PFSK-1 (cell line): ENCODE results near the gene TATDN2.

ENCODE experiments used
- FOXP2 ChIP-seq: optimal IDR thresholded peaks from 2 replicates; pipeline ENCODE3; 2011; ENCODE audit warnings: borderline replicate concordance, control low read depth, inconsistent platforms; ENCODE audit not compliant: insufficient read depth; ENCODE audit errors: extremely low read length, extremely low read depth
- POLR2AphosphoS5 ChIP-seq: IDR thresholded peaks from 2 replicates; pipeline ENCODE4 v1.6.1; 2012; ENCODE audit warnings: low read depth, mild to moderate bottlenecking, control low read depth, low read length, moderate library complexity
- SIN3A ChIP-seq: IDR thresholded peaks from 2 replicates; pipeline ENCODE4 v1.6.1; 2012; ENCODE audit warnings: mild to moderate bottlenecking, low read length, moderate library complexity, borderline replicate concordance; ENCODE audit not compliant: insufficient read depth
- TAF1 ChIP-seq: IDR thresholded peaks from 2 replicates; pipeline ENCODE4 v1.6.1; 2012; ENCODE audit warnings: low read length, control low read depth, borderline replicate concordance; ENCODE audit not compliant: insufficient read depth
- TF ChIP-seq, protein P1 (sequence below), 2 experiments: IDR thresholded peaks; 2 replicates each; pipeline versions ENCODE4 v1.6.1 to v1.8.0; 2011 to 2012; ENCODE audit warnings: low read depth in 2 of 2, low read length in 2 of 2, control low read depth in 1 of 2, inconsistent platforms in 1 of 2, mild to moderate bottlenecking in 1 of 2, moderate library complexity in 1 of 2; ENCODE audit not compliant: insufficient read depth in 1 of 2

TATDN2 gene

DNA sequence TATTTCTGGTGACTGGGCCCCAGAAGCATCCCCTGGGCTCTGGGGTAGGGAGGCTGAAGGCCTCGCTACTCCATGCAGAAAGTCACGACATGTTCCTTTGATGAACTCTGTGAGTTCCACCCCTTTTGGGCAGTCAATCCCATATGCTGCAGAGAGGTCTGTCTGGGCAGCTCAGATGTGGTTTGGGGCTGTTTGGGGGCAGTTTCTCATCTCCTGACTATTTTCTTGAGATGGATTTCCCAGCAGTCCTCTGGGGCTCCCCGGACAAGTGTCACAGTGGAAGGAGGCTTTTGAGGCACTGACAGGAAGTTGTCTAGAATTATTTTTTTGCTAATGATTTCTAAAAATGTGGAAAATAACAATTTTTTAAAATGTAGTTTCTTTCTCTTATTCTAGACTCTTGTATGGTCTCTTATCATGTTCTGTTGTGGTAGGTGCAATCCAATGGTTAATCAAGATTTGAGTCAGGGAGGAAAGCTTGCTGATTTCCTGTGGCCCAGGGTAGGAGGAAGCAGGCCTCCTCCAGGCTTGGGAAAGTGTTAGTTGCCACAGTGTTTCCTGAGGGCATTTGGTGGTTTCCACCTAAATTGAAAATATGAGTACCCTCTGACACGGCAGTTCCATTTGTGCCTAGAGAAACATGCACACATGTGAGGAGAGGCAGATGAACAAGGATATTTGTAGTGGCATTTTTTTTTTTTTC lies 19.9 kb upstream of the TATDN2 start:
- TF ChIP-seq, protein P1, sequence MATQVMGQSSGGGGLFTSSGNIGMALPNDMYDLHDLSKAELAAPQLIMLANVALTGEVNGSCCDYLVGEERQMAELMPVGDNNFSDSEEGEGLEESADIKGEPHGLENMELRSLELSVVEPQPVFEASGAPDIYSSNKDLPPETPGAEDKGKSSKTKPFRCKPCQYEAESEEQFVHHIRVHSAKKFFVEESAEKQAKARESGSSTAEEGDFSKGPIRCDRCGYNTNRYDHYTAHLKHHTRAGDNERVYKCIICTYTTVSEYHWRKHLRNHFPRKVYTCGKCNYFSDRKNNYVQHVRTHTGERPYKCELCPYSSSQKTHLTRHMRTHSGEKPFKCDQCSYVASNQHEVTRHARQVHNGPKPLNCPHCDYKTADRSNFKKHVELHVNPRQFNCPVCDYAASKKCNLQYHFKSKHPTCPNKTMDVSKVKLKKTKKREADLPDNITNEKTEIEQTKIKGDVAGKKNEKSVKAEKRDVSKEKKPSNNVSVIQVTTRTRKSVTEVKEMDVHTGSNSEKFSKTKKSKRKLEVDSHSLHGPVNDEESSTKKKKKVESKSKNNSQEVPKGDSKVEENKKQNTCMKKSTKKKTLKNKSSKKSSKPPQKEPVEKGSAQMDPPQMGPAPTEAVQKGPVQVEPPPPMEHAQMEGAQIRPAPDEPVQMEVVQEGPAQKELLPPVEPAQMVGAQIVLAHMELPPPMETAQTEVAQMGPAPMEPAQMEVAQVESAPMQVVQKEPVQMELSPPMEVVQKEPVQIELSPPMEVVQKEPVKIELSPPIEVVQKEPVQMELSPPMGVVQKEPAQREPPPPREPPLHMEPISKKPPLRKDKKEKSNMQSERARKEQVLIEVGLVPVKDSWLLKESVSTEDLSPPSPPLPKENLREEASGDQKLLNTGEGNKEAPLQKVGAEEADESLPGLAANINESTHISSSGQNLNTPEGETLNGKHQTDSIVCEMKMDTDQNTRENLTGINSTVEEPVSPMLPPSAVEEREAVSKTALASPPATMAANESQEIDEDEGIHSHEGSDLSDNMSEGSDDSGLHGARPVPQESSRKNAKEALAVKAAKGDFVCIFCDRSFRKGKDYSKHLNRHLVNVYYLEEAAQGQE (IDR thresholded peaks at IDR 0.05; ENCODE audit: insufficient read depth in 1 of 2, low read depth in 2 of 2, low read length in 2 of 2) = no peak
- TF ChIP-seq POLR2AphosphoS5 = no peak
- no peak for TF ChIP-seq TAF1
- no peak for TF ChIP-seq FOXP2
- no peak for TF ChIP-seq SIN3A

DNA sequence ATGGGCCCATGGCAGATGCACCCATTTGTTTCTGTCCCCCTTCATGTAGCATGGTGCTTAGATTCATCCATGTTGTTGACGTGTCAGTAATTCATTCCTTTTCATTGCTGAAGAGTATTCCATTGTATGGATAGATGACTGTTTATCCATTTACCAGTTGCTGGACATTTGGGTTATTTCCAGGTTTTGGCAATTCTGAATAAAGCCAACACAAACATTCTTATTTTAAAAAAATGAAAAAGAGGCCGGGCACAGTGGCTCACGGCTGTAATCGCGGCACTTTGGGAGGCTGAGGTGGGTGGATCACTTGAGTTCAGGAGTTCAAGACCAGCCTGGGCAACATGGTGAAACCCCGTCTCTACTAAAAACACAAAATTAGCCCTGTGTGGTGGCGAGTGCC lies 18.7 kb upstream of the TATDN2 start:
- TF ChIP-seq POLR2AphosphoS5 (no peak), FOXP2 (no peak), TAF1 (no peak), SIN3A (no peak)
- TF ChIP-seq, protein P1 (IDR thresholded peaks at IDR 0.05; ENCODE audit: insufficient read depth in 1 of 2, low read depth in 2 of 2, low read length in 2 of 2) = no peak

DNA sequence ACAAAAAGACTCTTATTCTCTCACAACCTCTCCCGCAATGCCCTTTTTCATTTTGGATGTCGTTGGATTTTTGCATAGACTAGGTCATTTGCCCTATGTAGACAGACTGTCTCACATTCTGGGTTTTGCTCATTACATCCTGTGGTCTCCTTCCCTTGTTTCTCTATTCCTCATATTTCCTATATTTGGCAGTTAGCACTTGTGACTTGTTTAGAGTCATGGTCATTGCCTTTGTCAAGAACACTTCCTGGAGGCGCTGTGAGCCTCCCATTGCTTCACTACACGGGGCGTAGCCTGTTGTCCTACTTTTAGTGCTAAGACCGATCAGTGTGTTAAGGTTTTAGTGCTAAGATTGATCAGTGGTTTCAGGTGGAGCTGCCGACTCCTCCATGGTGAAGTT lies 16.1 kb upstream of the TATDN2 start:
- TF ChIP-seq FOXP2 (no peak), POLR2AphosphoS5 (no peak), TAF1 (no peak), SIN3A (no peak)
- TF ChIP-seq, protein P1 (IDR thresholded peaks at IDR 0.05; ENCODE audit: insufficient read depth in 1 of 2, low read depth in 2 of 2, low read length in 2 of 2) = no peak

DNA sequence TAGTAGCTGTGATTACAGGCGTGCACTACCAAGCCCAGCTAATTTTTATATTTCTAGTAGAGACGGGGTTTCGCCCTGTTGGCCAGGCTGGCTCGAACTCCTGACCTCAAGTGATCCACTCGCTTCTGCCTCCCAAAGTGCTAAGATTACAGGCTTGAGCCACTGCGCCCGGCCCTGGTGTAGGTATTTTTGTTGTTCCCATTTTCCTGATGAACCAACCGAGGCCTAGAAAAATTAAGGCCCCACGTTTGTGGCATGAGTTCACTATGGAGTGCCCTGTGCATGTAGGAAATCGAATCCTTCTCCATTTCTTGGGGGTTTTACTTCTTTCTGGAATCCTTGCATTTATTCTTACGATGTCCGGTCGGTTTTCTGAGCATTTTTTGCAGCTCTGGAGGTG lies 14.3 kb upstream of the TATDN2 start:
- TF ChIP-seq TAF1 (no peak), POLR2AphosphoS5 (no peak), FOXP2 (no peak), SIN3A (no peak)
- TF ChIP-seq, protein P1 (IDR thresholded peaks at IDR 0.05; ENCODE audit: insufficient read depth in 1 of 2, low read depth in 2 of 2, low read length in 2 of 2) = no peak
